ENCODE measurements around the gene S100Z.
"Not testable (repeated sequence)": the region's sequence is repeated elsewhere in the genome, so short reads cannot be mapped to it uniquely, and the experiment has no call there.

S100Z gene

DNA sequence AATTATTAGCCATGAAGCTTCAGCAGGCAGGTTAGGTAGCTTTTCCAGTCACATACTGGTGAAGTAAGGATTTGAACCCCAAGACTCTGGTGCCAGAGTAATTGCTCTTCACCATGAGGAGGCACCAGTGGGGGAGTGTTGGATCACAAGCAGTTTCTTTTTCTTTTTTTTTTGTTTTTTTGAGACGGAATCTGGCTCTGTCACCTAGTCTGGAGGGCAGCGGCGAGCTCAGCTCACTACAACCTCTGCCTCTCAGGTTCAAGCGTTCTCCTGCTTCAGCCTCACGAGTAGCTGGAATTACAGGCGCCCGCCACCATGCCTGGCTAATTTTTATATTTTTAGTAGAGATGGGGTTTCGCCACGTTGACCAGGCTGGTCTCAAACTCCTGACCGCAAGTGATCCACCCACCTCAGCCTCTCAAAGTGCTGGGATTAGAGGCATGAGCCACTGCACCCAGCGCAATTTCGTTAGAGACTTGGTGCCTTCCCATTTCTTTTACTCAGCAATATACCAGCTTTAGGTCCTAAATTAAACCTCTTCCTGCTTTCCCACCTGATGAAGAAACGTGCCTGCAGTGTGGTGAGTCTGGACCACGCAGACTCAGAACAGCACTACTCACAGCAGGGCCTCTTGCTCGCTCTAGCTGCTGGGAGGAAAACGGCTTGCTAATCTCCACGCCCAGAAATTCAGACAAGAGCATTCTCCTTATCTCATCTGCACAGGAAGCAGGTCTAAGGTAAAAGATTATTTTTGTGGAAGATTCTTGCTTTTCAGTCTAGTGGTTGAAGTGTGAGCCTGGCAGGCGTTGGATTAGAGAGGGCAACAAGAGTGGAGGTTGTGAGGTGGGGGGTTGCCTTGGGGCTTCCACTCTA, at the start of gene S100Z:
Gene S100Z (plus strand): TSS at position 596 of the 873 bp plus-strand sequence. CDS start 25,346 bp downstream, outside the sequence.
- DNase-seq: peak; percentile 74

GRCh38 chr5:76800579-76800978, 49.2 kb upstream of the S100Z start:
- DNase-seq: no peak

GRCh38 chr5:76801159-76801802, 48.5 kb upstream of the S100Z start:
- no peak for DNase-seq

- DNase-seq: no peak
Observed at GRCh38 chr5:76801803-76802195, 48.0 kb upstream of the S100Z start.

GRCh38 chr5:76804266-76804665, 45.5 kb upstream of the S100Z start:
- no peak for DNase-seq

DNA sequence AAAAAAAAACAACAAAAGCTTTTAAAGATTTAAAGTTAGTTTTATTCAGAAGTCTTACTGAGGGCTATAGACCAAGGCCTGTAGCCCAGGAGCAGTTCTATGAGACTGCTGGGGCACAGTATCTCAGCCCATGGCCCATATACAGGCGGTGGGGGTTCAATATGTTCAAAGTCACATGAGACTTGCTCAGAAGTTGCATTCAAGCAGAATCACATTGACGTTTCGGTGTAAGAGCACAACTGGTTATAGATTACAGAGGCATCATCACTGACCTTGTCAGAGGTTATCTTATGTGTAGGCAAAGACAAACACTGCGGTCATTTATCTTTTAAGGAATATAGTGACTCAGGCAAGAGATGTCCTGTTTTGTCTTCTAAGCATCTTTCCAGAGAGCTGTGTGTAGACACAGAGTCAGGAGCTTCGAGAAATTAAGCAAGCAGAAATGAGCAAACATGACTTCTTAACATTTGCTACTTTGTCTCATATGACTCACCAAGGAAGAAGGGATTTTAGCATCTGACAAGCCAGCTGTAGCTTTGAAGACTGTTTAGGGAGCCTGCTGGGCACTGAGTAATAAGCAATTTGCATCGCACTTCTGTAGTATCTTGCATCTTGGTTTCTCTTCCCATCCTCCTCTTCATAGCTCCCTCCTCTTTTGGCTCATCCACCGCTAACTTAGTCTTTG, 43.9 kb upstream of the S100Z start:
- no peak for DNase-seq

DNA sequence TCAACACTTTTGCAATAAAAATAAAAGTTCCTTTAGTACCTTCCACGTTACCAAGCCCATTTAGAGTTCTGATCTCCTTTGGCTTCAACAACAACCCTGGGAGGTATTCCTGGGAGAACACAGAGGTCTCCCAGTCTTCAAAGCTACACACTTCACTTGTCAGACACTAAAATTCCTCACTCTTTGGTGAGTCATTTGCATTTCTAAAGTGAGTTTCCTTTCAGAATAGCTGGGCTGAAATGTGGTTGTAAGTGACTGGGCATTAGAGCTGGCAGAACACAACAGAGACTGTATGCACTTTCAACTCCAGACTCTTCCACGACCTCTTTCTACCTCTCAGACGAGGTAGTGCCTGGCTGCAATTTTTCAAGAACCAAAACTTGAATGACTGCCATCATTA, 42.5 kb upstream of the S100Z start:
- no peak for DNase-seq

- DNase-seq: no peak
Observed at GRCh38 chr5:76808141-76808691, 41.6 kb upstream of the S100Z start.

DNA sequence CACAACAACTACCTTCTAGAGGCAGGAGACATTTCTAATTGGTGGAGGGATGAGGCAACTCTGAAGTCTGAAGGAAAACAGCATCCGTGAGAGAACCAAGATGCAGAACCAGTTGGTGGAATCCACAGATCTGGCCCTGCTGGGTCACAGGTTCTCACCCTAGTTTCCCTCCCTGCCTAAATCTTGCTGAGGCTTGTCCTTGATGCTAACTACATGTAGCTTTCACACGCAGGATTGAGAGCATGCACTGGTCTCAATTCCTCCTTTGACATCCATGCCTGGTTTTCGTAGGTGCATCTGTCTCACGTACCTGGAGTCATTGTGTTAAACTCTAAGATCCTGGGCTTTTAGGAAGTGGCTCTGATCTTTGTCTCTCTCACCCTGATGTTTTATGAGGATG, 40.7 kb upstream of the S100Z start:
- DNase-seq: no peak

DNA sequence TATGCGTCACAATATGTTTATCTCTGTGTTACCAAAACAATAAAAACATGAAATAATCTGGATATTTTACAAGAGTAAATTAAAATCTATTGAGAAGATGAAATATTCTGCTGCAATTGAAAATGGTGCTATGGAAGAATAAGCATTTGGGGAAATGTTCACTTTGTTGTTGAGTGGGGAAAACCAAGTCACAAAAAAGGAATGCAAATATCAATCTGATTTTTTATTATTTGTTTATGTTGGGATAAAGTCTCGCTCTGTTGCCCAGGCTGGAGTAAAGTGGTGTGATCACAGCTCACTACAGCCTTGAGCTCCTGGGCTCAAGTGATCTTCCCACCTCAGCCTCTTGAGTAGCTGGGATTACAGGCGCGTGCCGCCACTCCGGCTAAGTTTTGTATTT, 39.6 kb upstream of the S100Z start:
- DNase-seq: no peak

DNA sequence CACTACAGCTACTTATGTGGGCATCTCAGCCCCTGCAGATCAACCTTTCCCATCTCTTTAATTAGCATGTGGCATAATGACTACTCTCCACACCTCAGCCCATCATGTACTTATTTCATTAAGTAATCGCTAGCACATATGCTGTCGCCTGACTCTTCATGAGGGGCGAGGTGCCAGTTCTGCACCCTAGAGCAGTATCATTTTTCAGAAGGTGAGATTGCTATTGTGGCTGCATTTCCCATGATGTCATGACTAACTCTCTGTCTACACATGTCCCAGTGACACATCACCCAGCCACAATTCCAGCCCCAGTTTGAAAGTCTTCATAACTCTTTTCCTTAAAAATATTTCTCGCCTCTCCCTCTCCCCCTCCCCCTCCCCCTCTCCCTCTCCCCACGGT, 38.6 kb upstream of the S100Z start:
- no peak for DNase-seq

DNA sequence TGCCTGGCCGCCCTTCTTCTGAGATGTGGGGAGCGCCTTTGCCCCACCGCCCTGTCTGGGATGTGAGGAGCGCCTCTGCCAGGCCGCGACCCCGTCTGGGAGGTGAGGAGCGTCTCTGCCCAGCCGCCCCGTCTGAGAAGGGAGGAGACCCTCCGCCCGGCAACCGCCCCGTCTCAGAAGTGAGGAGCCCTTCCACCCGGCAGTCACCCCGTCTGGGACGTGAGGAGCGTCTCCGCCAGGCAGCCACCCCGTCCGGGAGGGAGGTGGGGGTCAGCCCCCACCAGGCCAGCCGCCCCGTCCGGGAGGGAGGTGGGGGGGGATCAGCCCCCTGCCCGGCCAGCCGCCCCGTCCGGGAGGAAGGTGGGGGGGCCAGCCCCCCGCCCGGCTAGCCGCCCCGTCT, 37.6 kb upstream of the S100Z start:
- DNase-seq: not testable (repeated sequence)

- no peak for DNase-seq
Observed at GRCh38 chr5:76813982-76814562, 35.7 kb upstream of the S100Z start.

GRCh38 chr5:76816110-76816831, 33.5 kb upstream of the S100Z start:
- no peak for DNase-seq

DNA sequence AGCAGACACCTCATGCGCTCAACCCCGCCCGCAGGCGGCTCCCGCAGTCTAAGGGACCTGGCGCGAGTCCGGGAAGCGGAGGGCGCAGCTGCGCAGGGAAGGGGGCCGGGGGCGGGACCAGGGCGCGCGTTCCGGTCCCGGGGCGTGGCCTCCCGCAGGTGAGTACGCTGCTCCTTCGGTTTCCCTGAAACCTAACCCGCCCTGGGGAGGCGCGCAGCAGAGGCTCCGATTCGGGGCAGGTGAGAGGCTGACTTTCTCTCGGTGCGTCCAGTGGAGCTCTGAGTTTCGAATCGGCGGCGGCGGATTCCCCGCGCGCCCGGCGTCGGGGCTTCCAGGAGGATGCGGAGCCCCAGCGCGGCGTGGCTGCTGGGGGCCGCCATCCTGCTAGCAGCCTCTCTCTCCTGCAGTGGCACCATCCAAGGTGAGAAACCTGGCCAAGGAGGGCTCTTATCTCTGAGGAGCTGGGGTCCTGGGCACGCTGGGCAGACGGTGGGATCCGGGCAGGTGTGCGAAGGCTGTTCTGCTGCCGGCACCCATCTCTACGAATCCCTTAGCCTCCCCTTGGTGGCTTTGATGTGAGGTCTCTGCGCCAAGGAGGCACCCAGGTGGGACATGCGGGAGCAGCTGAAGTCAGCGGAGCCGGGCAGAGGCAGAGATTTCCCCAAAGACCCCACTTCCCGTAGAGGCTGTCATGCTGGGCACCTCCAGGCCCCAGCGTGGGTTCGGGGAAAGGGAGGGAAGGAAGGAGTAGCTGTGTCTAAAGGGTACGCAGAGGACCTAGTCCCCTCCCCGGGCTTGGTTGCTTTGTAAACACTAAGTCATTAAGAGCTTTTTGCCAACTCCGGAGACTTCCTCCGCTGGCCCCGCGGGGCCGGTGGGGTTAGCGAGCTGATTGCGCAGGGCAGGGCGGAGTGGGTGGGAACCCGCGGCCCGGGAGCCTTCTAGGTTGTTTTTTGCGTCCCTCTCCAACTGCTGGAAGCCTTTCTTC, 30.7 kb upstream of the S100Z start, which contains the start of gene F2RL1:
Gene F2RL1 (plus strand): TSS at position 187 of the 988 bp plus-strand sequence. CDS start 153 bp downstream, at position 340.
- DNase-seq: peak; percentile 85

DNA sequence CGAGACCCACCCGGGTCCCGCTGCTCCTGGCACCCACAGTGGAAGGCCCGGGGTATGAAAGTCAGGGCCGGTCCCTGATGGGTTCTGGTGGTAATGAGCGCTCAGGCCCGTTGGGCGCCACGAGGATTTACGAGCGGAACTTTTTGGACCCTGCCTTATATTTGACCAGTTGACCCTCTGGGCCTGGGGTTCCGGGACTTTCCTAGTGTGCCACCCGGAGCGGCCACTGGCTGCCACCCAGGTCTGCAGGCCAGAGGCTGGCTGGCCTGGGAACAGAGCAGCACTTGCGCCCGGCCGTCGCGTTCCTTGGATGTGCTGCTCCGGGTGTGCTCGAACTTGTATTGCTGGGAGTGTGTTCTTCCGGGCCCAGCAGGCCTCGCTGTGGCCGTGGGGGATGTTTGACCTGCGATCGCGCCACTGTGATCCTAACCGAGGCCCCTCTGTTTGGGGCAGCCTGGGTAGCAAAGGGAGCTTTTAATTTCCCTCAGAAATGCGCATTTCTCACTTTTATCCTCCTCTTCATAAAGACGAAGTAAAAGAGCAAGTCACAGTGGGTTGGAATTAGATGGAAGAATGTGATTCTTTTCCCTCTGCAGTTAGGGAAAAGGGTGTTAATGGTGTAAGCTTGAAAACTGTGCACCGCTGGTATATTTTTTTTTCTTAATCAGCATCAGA, 29.8 kb upstream of the S100Z start:
- DNase-seq: no peak

DNA sequence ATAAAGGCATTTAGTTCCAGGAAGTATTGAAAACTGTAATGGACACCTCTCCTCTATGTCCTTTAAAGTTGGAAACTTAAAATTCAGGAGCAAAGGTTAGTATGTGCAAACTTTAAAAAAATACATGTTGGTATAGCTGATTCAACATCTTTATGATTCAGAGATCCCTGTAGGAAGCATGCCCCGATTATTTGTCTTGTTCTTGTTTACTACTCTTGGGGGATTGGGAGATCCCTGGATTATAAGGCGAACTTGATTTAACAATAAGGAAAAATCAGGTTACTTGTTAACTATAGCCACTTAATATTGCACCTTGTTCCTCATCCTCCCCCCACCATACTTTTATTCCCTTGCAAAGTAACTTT, 29.3 kb upstream of the S100Z start:
- no peak for DNase-seq

GRCh38 chr5:76821136-76821535, 28.7 kb upstream of the S100Z start:
- peak; percentile 14 for DNase-seq

DNA sequence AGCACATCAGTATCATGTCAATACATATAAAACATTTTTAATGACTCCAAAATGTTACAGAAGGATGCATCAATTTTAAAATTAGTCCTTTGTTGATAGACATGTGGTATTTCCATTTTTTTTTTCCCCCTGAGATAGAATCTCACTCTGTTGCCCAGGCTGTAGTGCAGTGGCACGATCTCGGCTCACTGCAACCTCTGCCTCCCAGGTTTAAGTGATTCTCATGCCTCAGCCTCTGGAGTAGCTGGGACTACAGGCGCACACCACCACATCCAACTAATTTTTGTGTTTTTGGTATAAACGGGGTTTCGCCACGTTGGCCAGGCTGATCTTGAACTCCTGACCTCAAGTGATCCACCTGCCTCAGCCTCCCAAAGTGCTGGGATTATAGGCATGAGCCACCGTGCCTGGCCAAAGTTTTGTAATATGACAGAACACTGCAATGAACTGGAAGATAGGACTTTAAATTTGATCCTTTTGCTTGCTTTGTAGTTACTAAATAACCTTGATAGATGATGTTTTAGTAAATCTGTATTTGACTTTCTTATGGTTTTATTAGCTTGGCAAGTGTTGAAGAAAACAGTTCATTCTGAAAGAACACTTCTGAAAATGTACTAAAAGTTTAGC, 27.6 kb upstream of the S100Z start:
- not testable (repeated sequence) for DNase-seq

DNA sequence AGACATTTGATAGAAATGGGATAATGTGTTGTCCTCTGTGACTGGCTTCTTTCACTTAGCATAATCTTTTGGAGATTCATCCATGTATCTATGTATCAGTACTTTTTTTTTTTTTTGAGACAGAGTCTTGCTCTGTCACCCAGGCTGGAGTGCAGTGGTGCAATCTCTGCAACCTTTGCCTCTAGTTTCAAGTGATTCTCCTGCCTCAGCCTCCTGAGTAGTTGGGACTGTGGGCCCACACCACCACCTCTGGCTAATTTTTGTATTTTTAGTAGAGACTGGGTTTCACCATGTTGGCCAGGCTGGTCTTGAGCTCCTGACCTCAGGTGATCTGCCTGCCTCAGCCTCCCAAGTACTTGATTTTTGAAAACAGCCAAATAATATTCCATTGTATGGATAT, 23.4 kb upstream of the S100Z start:
- DNase-seq: not testable (repeated sequence)
